ENCODE measurements around the gene SYNE4.
"Not testable (repeated sequence)": the region's sequence is repeated elsewhere in the genome, so short reads cannot be mapped to it uniquely, and the experiment has no call there.

Gene SYNE4
- total RNA-seq, result 0 to 0.38 (median 0.16) reads per million in 18 experiments

GRCh38 chr19:36008336-36008978, at the start of gene SYNE4:
Gene SYNE4 (minus strand): TSS chr19:36008813. CDS start chr19:36008681, 132 bp downstream.
- DNase-seq, result no peak

GRCh38 chr19:36054733-36055686, 46.4 kb upstream of the SYNE4 start, which contains the start of gene WDR62:
Gene WDR62 (plus strand): TSS chr19:36054897. CDS start chr19:36054972, 75 bp downstream.
- peak; percentile 96 for DNase-seq

- DNase-seq, result peak; percentile 99 to 100
Observed at GRCh38 chr19:36054119-36054732, 45.6 kb upstream of the SYNE4 start, which contains the start of gene THAP8. Gene THAP8 (minus strand): TSS chr19:36054285. CDS start chr19:36054217, 68 bp downstream.

GRCh38 chr19:36051637-36052036, 43.0 kb upstream of the SYNE4 start:
- no peak for DNase-seq

- no peak for DNase-seq
Observed at GRCh38 chr19:36051236-36051635, 42.6 kb upstream of the SYNE4 start.

- no peak for DNase-seq
Observed at GRCh38 chr19:36049080-36049698, 40.6 kb upstream of the SYNE4 start.

GRCh38 chr19:36047835-36048234, 39.2 kb upstream of the SYNE4 start:
- no peak for DNase-seq

GRCh38 chr19:36046443-36047050, 37.9 kb upstream of the SYNE4 start:
- DNase-seq, result no peak

GRCh38 chr19:36043952-36044351, 35.3 kb upstream of the SYNE4 start:
- no peak for DNase-seq

GRCh38 chr19:36041831-36042230, 33.2 kb upstream of the SYNE4 start:
- peak; percentile 63 to 77 for DNase-seq

GRCh38 chr19:36041092-36041491, 32.5 kb upstream of the SYNE4 start:
- DNase-seq, result not testable (repeated sequence)

- no peak for DNase-seq
Observed at GRCh38 chr19:36040495-36040894, 31.9 kb upstream of the SYNE4 start.

- no peak for DNase-seq
Observed at GRCh38 chr19:36032251-36033104, 23.9 kb upstream of the SYNE4 start, which contains the start of gene CLIP3. Gene CLIP3 (minus strand): TSS chr19:36032873. CDS start chr19:36032357, 516 bp downstream.

- no peak for DNase-seq
Observed at GRCh38 chr19:36031308-36031707, 22.7 kb upstream of the SYNE4 start.

GRCh38 chr19:36030264-36031148, 21.9 kb upstream of the SYNE4 start:
- DNase-seq, result no peak

- DNase-seq, result no peak
Observed at GRCh38 chr19:36028313-36029041, 19.9 kb upstream of the SYNE4 start.

- DNase-seq, result no peak
Observed at GRCh38 chr19:36027696-36028095, 19.1 kb upstream of the SYNE4 start.

- DNase-seq, result no peak
Observed at GRCh38 chr19:36026091-36026876, 17.7 kb upstream of the SYNE4 start.
